Stimulated activated naive CD8-positive, alpha-beta T cell treated with anti-CD3 and anti-CD28 coated beads, Interleukin-15, Interleukin-2, amounts not matched to agents 100 ng/mL and 50 ng/mL, for 24 hours (primary cell): ENCODE data around the gene RARG.
A peak's percentile ranks its signal among the peaks of the same experiment; 100 is the strongest.

Experiments
- H3K27ac Mint-ChIP-seq: one replicate; pipeline ENCODE4 v1.8.0; 2021; ENCODE audit warnings: mild to moderate bottlenecking, mixed read lengths
- H3K27me3 Mint-ChIP-seq: one replicate; pipeline ENCODE4 v1.8.0; 2021; ENCODE audit warnings: mixed read lengths
- H3K36me3 Mint-ChIP-seq: one replicate; pipeline ENCODE4 v1.8.0; 2021; ENCODE audit warnings: low read depth, mixed read lengths
- H3K4me1 Mint-ChIP-seq: one replicate; pipeline ENCODE4 v1.8.0; 2021; ENCODE audit warnings: low read depth, mixed read lengths
- H3K4me3 Mint-ChIP-seq: one replicate; pipeline ENCODE4 v1.8.0; 2021; ENCODE audit warnings: mild to moderate bottlenecking, mixed read lengths
- H3K9me3 Mint-ChIP-seq: one replicate; pipeline ENCODE4 v1.8.0; 2021; ENCODE audit warnings: mixed read lengths

Gene RARG

DNA sequence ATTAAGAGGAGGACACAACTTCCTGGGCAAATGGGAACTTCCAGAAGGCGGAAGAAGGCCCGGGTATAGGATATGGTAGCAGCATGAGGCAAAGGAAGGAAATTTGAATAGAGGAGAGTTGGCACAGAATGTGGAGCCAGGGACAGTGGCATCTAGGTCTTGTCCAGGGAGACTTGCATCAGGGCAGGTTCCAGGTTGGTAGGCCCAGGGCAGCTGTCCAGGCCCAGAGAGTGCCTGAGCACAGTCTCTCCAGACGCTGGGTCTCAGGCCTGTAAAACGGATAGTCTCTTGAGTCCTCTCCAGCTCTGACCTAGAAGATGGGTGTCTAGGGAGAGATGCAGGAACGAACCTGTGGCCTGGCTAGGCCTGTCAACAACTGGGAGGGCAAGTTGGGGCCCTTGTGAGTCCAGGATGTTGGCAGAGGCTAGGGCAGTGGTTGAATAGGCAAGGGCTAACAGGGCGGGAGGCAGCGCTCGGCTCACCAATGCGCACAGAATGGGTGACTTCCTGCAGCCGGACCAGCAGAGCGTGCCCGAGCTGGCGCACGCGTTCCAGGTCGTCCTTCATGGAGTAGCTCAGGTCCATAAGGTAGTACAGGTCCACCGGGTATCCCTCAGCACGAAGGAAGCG, 34.9 kb downstream of the RARG start:
- Mint-ChIP-seq H3K27me3 (no peaks in the 10 kb centered on the region), H3K4me1 (peaks cover 46% of the 10 kb centered on the region), H3K27ac (peak overlapping the region; percentile 22), H3K36me3 (peaks cover 45% of the 10 kb centered on the region), H3K4me3 (no peak overlapping the region), H3K9me3 (no peaks in the 10 kb centered on the region)

GRCh38 chr12:53196486-53196885, 35.5 kb downstream of the RARG start:
- Mint-ChIP-seq H3K9me3 (no peaks in the 10 kb centered on the region), H3K4me3 (no peak overlapping the region), H3K27ac (no peak overlapping the region), H3K27me3 (no peaks in the 10 kb centered on the region), H3K36me3 (peaks cover 49% of the 10 kb centered on the region), H3K4me1 (peaks cover 41% of the 10 kb centered on the region)

DNA sequence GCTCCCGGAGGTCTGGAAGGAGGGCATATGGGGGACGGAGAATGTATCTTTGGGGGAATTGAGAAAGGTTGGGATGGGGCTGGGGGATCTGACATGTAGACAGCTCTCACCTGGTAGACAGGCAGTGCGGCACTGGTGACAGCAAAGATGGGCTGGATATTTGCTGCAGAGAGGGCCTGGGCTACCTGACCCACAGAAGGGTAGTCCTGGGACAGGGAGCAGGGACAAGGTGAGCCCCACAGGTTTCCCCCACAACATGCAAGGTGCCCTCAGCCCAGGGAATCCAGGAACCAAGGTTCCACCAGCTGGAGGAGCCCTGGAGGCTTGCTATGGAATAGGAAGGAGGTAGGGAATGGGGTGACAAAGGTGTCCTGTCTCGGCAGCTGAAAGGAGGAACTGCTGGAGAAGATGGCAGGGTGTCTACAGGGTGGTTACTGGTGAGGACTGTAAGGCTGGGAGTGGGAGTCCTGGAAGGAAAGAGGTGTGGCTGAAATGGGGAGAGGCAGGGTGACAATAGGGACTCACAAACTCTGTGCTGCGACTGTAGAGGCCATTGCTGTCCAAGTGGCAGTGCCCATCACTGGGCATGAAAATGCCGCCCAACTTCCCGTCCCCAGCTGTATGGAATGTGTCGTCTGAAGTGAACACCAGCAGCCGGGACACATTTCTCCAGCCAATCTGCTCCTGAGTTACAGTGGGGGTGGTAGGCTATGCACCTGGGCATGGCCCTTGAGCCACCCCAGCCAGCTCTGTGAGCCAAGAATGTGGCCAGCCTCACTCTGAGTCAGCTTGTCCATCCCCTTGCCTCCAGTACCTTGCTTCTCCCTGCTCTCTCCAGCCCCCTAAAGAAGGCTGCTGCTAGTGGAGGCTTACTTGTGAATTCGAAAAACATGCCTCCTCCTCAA, 36.2 kb downstream of the RARG start:
- peaks cover 34% of the 10 kb centered on the region for H3K4me1 Mint-ChIP-seq
- H3K36me3 Mint-ChIP-seq: peaks cover 50% of the 10 kb centered on the region
- H3K27me3 Mint-ChIP-seq: no peaks in the 10 kb centered on the region
- H3K27ac Mint-ChIP-seq: no peak overlapping the region
- H3K4me3 Mint-ChIP-seq: no peak overlapping the region
- H3K9me3 Mint-ChIP-seq: no peaks in the 10 kb centered on the region

GRCh38 chr12:53194973-53195372, 37.0 kb downstream of the RARG start:
- H3K4me1 Mint-ChIP-seq: peaks cover 30% of the 10 kb centered on the region
- H3K27ac Mint-ChIP-seq: no peak overlapping the region
- H3K36me3 Mint-ChIP-seq: peaks cover 46% of the 10 kb centered on the region

GRCh38 chr12:53193985-53194716, 37.9 kb downstream of the RARG start:
- H3K36me3 Mint-ChIP-seq: peaks cover 43% of the 10 kb centered on the region
- no peaks in the 10 kb centered on the region for H3K27me3 Mint-ChIP-seq
- H3K4me1 Mint-ChIP-seq: peaks cover 28% of the 10 kb centered on the region
- H3K27ac Mint-ChIP-seq: no peak overlapping the region
- H3K9me3 Mint-ChIP-seq: no peaks in the 10 kb centered on the region
- H3K4me3 Mint-ChIP-seq: no peak overlapping the region

More at GRCh38 chr12:53194973-53195372, 37.0 kb downstream of the RARG start:
- Mint-ChIP-seq H3K4me3 (no peak overlapping the region), H3K9me3 (no peaks in the 10 kb centered on the region), H3K27me3 (no peaks in the 10 kb centered on the region)

DNA sequence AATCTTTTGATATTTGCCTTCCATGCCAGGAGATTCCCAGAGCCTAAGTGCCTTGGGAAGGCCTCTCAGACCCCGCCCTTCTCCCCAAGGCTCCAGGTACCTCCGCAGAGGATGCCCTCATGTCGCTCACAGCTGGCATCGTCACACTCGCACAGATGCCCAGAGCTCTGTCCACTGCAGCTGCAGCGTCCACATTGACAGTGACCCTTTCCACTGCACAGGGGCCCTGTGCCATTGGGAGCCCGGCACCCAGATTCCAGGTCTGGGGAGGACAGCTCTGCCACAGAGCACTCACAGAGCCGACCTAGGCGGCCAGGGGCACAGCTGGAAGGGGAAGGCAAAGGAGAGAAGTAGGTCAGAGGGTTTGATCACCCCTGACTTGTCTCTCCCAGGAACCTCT, 39.0 kb downstream of the RARG start:
- H3K4me1 Mint-ChIP-seq: peaks cover 17% of the 10 kb centered on the region
- H3K27ac Mint-ChIP-seq: no peak overlapping the region
- no peak overlapping the region for H3K4me3 Mint-ChIP-seq
- peaks cover 54% of the 10 kb centered on the region for H3K36me3 Mint-ChIP-seq
- H3K27me3 Mint-ChIP-seq: no peaks in the 10 kb centered on the region
- H3K9me3 Mint-ChIP-seq: no peaks in the 10 kb centered on the region

DNA sequence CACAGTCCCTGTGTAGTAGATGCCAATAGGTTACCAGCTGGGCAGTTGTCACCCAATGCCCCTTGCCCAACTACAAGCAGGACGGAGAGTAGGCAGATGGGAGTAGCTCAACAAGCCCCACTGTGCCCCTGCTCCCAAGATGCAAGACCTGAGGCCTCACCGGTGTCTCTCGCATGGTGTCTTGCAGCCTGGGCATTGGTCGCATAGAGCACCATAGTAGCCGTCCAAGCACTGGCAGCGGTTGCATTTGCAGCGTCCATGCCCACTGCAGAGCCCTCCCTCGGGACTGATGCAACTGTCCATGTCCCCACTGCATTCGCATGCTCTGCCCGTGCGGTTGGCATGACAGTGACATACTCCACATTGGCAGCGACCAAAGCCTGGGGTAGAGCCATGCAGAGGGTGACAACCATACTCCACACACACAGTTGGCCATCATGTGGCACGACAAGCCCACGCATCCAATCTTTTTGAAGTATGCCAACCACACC, 39.4 kb downstream of the RARG start:
- peaks cover 59% of the 10 kb centered on the region for H3K36me3 Mint-ChIP-seq
- no peaks in the 10 kb centered on the region for H3K27me3 Mint-ChIP-seq
- H3K9me3 Mint-ChIP-seq: no peaks in the 10 kb centered on the region
- H3K4me1 Mint-ChIP-seq: peaks cover 14% of the 10 kb centered on the region
- no peak overlapping the region for H3K4me3 Mint-ChIP-seq
- H3K27ac Mint-ChIP-seq: no peak overlapping the region

DNA sequence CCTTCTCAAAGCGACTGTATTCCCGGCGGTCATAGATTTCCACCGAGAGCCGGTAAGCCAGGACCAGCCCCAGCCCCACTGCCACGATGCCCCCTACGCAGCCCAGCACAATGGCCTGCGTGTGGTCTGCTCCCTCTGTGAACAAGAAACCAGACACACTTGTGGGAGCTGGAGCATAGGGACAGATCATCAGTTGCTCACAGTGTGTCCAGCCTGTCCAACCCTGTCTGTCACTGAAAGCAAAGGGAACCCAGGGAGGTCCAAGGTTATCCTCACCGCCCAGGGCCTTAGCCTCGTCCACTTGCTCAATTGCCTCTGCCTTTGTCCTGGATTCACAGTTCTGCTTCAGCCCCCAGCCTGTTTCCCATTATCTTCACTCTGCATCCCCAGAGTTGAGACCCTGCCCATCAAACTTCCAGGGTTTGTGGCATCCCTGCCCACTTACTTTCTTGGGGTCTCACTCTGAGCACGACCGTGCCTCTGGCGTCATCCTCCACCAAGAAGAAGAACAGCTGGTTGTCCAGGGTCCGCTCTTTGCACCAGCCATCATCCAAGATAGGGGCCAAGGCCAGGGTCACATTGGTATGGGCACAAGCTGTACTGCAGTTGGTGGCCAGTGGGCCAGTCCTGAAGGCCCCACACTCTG, 40.0 kb downstream of the RARG start:
- Mint-ChIP-seq H3K27ac (no peak overlapping the region), H3K36me3 (peaks cover 61% of the 10 kb centered on the region), H3K9me3 (no peaks in the 10 kb centered on the region), H3K4me1 (peaks cover 10% of the 10 kb centered on the region), H3K27me3 (no peaks in the 10 kb centered on the region), H3K4me3 (no peak overlapping the region)

- peak overlapping the region; percentile 45 for H3K27ac Mint-ChIP-seq
- H3K4me1 Mint-ChIP-seq: peaks cover 9% of the 10 kb centered on the region
These were observed 40.7 kb downstream of the RARG start for GRCh38 chr12:53191096-53191884.

GRCh38 chr12:53190108-53190729, 41.8 kb downstream of the RARG start:
- H3K4me3 Mint-ChIP-seq: no peak overlapping the region
- peaks cover 9% of the 10 kb centered on the region for H3K4me1 Mint-ChIP-seq
- H3K9me3 Mint-ChIP-seq: no peaks in the 10 kb centered on the region
- H3K36me3 Mint-ChIP-seq: peaks cover 70% of the 10 kb centered on the region
- no peak overlapping the region for H3K27ac Mint-ChIP-seq
- H3K27me3 Mint-ChIP-seq: no peaks in the 10 kb centered on the region

More at GRCh38 chr12:53191096-53191884, 40.7 kb downstream of the RARG start:
- Mint-ChIP-seq H3K9me3 (no peaks in the 10 kb centered on the region), H3K36me3 (peaks cover 61% of the 10 kb centered on the region), H3K4me3 (no peak overlapping the region), H3K27me3 (no peaks in the 10 kb centered on the region)

- peaks cover 75% of the 10 kb centered on the region for H3K36me3 Mint-ChIP-seq
- H3K9me3 Mint-ChIP-seq: no peaks in the 10 kb centered on the region
- peaks cover 32% of the 10 kb centered on the region for H3K4me1 Mint-ChIP-seq
- no peaks in the 10 kb centered on the region for H3K27me3 Mint-ChIP-seq
- H3K4me3 Mint-ChIP-seq: no peak overlapping the region
- H3K27ac Mint-ChIP-seq: peak overlapping the region; percentile 12
These were observed 44.7 kb downstream of the RARG start for GRCh38 chr12:53187145-53187899.

GRCh38 chr12:53186745-53187144, 45.3 kb downstream of the RARG start:
- Mint-ChIP-seq H3K36me3 (peaks cover 77% of the 10 kb centered on the region), H3K4me3 (no peak overlapping the region), H3K4me1 (peaks cover 37% of the 10 kb centered on the region), H3K27me3 (no peaks in the 10 kb centered on the region), H3K27ac (no peak overlapping the region), H3K9me3 (no peaks in the 10 kb centered on the region)

GRCh38 chr12:53185582-53186153, 46.3 kb downstream of the RARG start:
- H3K27ac Mint-ChIP-seq: peak overlapping the region; percentile 54
- no peak overlapping the region for H3K4me3 Mint-ChIP-seq
- H3K36me3 Mint-ChIP-seq: peaks cover 72% of the 10 kb centered on the region
- H3K4me1 Mint-ChIP-seq: peaks cover 45% of the 10 kb centered on the region
- H3K27me3 Mint-ChIP-seq: no peaks in the 10 kb centered on the region
- no peaks in the 10 kb centered on the region for H3K9me3 Mint-ChIP-seq
